NCI-H1417 (cell line): ENCODE results near the gene HES6.

Experiments
- DNase-seq, 3 experiments: peaks; one replicate each; lab custom pipeline; 2025; lab: John Stamatoyannopoulos, UW

HES6 gene

GRCh38 chr2:238202326-238203093 lies 37.3 kb downstream of the HES6 start:
- peak in 2 of 3 experiments; percentile 33 to 59 for DNase-seq

DNA sequence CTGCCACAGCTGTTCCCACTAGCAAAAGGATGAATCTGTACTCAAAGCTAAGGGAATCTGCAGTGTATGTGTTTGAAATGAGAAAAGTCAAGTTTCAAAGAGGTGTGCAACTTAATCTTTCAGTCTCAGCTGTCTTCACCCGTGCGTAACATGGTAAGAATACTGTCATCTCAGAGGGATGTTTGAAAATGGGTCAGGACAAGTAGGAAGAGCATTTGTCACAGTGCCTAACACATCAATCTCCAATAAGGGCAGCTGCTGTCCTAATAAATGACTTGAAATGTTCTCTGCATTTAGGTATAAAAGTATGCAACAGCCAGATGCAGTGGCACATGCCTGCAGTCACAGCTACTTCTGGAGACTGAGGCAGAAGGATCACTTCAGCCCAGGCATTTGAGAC lies 49.4 kb downstream of the HES6 start:
- DNase-seq = no peak
